Measurements from ENCODE around the gene IFITM10.

Gene IFITM10

GRCh38 chr11:1782031-1782590 is 31.7 kb upstream of the IFITM10 start:
- no peak overlapping the region for H3K4me3 ChIP-seq (ENCODE audit: low read length)
- no peaks in the 10 kb centered on the region for H3K9me3 ChIP-seq (ENCODE audit: low read length)
- H3K36me3 ChIP-seq (ENCODE audit: insufficient read depth, low read length): no peaks in the 10 kb centered on the region
- H2AFZ ChIP-seq (ENCODE audit: low read depth, low read length): no peak overlapping the region
- peaks cover 31% of the 10 kb centered on the region for H3K27me3 ChIP-seq (ENCODE audit: insufficient read depth, low read length)
- H3K4me1 ChIP-seq (ENCODE audit: insufficient read depth, low read length): no peaks in the 10 kb centered on the region

GRCh38 chr11:1781593-1781975 is 31.2 kb upstream of the IFITM10 start:
- H3K27me3 ChIP-seq (ENCODE audit: insufficient read depth, low read length): peaks cover 31% of the 10 kb centered on the region

GRCh38 chr11:1780700-1781592 is 30.6 kb upstream of the IFITM10 start:
- H3K4me3 ChIP-seq (ENCODE audit: low read length): no peak overlapping the region
- H3K9me3 ChIP-seq (ENCODE audit: low read length): no peaks in the 10 kb centered on the region

More at GRCh38 chr11:1781593-1781975, 31.2 kb upstream of the IFITM10 start:
- no peak overlapping the region for H3K4me3 ChIP-seq (ENCODE audit: low read length)
- H3K36me3 ChIP-seq (ENCODE audit: insufficient read depth, low read length): no peaks in the 10 kb centered on the region
- no peaks in the 10 kb centered on the region for H3K9me3 ChIP-seq (ENCODE audit: low read length)
- H2AFZ ChIP-seq (ENCODE audit: low read depth, low read length): no peak overlapping the region
- H3K4me1 ChIP-seq (ENCODE audit: insufficient read depth, low read length): no peaks in the 10 kb centered on the region

GRCh38 chr11:1779806-1780699 is 29.7 kb upstream of the IFITM10 start:
- Histone ChIP-seq H3K36me3 (ENCODE audit: insufficient read depth, low read length) (no peaks in the 10 kb centered on the region), H3K4me1 (ENCODE audit: insufficient read depth, low read length) (no peaks in the 10 kb centered on the region), H3K9me3 (ENCODE audit: low read length) (no peaks in the 10 kb centered on the region), H3K4me3 (ENCODE audit: low read length) (no peak overlapping the region), H2AFZ (ENCODE audit: low read depth, low read length) (no peak overlapping the region), H3K27me3 (ENCODE audit: insufficient read depth, low read length) (peaks cover 28% of the 10 kb centered on the region)

More at GRCh38 chr11:1780700-1781592, 30.6 kb upstream of the IFITM10 start:
- Histone ChIP-seq H3K4me1 (ENCODE audit: insufficient read depth, low read length) (no peaks in the 10 kb centered on the region), H2AFZ (ENCODE audit: low read depth, low read length) (no peak overlapping the region), H3K36me3 (ENCODE audit: insufficient read depth, low read length) (no peaks in the 10 kb centered on the region), H3K27me3 (ENCODE audit: insufficient read depth, low read length) (peaks cover 28% of the 10 kb centered on the region)

GRCh38 chr11:1779034-1779805 is 28.8 kb upstream of the IFITM10 start:
- H2AFZ ChIP-seq (ENCODE audit: low read depth, low read length): no peak overlapping the region
- no peaks in the 10 kb centered on the region for H3K9me3 ChIP-seq (ENCODE audit: low read length)
- H3K4me1 ChIP-seq (ENCODE audit: insufficient read depth, low read length): no peaks in the 10 kb centered on the region
- H3K4me3 ChIP-seq (ENCODE audit: low read length): no peak overlapping the region
- H3K27me3 ChIP-seq (ENCODE audit: insufficient read depth, low read length): peaks cover 25% of the 10 kb centered on the region
- no peaks in the 10 kb centered on the region for H3K36me3 ChIP-seq (ENCODE audit: insufficient read depth, low read length)

GRCh38 chr11:1778141-1778911 is 27.9 kb upstream of the IFITM10 start:
- Histone ChIP-seq H3K9me3 (ENCODE audit: low read length) (no peaks in the 10 kb centered on the region), H2AFZ (ENCODE audit: low read depth, low read length) (no peak overlapping the region), H3K4me3 (ENCODE audit: low read length) (no peak overlapping the region), H3K36me3 (ENCODE audit: insufficient read depth, low read length) (no peaks in the 10 kb centered on the region), H3K27me3 (ENCODE audit: insufficient read depth, low read length) (peaks cover 21% of the 10 kb centered on the region), H3K4me1 (ENCODE audit: insufficient read depth, low read length) (peaks cover 4% of the 10 kb centered on the region)

GRCh38 chr11:1777737-1778136 is 27.3 kb upstream of the IFITM10 start:
- Histone ChIP-seq H3K27me3 (ENCODE audit: insufficient read depth, low read length) (peaks cover 20% of the 10 kb centered on the region), H2AFZ (ENCODE audit: low read depth, low read length) (no peak overlapping the region)

GRCh38 chr11:1776944-1777715 is 26.7 kb upstream of the IFITM10 start:
- Histone ChIP-seq H3K36me3 (ENCODE audit: insufficient read depth, low read length) (no peaks in the 10 kb centered on the region), H3K4me1 (ENCODE audit: insufficient read depth, low read length) (peaks cover 14% of the 10 kb centered on the region), H3K27me3 (ENCODE audit: insufficient read depth, low read length) (peaks cover 16% of the 10 kb centered on the region), H3K9me3 (ENCODE audit: low read length) (no peaks in the 10 kb centered on the region), H3K4me3 (ENCODE audit: low read length) (no peak overlapping the region), H2AFZ (ENCODE audit: low read depth, low read length) (no peak overlapping the region)

More at GRCh38 chr11:1777737-1778136, 27.3 kb upstream of the IFITM10 start:
- H3K4me3 ChIP-seq (ENCODE audit: low read length): no peak overlapping the region
- peaks cover 9% of the 10 kb centered on the region for H3K4me1 ChIP-seq (ENCODE audit: insufficient read depth, low read length)
- H3K36me3 ChIP-seq (ENCODE audit: insufficient read depth, low read length): no peaks in the 10 kb centered on the region
- no peaks in the 10 kb centered on the region for H3K9me3 ChIP-seq (ENCODE audit: low read length)

- Histone ChIP-seq H3K4me3 (ENCODE audit: low read length) (no peak overlapping the region), H3K27me3 (ENCODE audit: insufficient read depth, low read length) (peaks cover 11% of the 10 kb centered on the region), H2AFZ (ENCODE audit: low read depth, low read length) (no peak overlapping the region), H3K9me3 (ENCODE audit: low read length) (no peaks in the 10 kb centered on the region), H3K4me1 (ENCODE audit: insufficient read depth, low read length) (peaks cover 14% of the 10 kb centered on the region), H3K36me3 (ENCODE audit: insufficient read depth, low read length) (no peaks in the 10 kb centered on the region)
Measured at GRCh38 chr11:1776331-1776851, 26.0 kb upstream of the IFITM10 start.

GRCh38 chr11:1774886-1775285 is 24.5 kb upstream of the IFITM10 start:
- Histone ChIP-seq H3K36me3 (ENCODE audit: insufficient read depth, low read length) (no peaks in the 10 kb centered on the region), H3K4me1 (ENCODE audit: insufficient read depth, low read length) (peaks cover 14% of the 10 kb centered on the region), H2AFZ (ENCODE audit: low read depth, low read length) (no peak overlapping the region), H3K4me3 (ENCODE audit: low read length) (no peak overlapping the region), H3K9me3 (ENCODE audit: low read length) (no peaks in the 10 kb centered on the region), H3K27me3 (ENCODE audit: insufficient read depth, low read length) (peaks cover 4% of the 10 kb centered on the region)

GRCh38 chr11:1773994-1774550 is 23.7 kb upstream of the IFITM10 start:
- no peaks in the 10 kb centered on the region for H3K36me3 ChIP-seq (ENCODE audit: insufficient read depth, low read length)
- H3K27me3 ChIP-seq (ENCODE audit: insufficient read depth, low read length): no peaks in the 10 kb centered on the region
- no peak overlapping the region for H2AFZ ChIP-seq (ENCODE audit: low read depth, low read length)
- H3K4me1 ChIP-seq (ENCODE audit: insufficient read depth, low read length): peaks cover 14% of the 10 kb centered on the region
- H3K9me3 ChIP-seq (ENCODE audit: low read length): no peaks in the 10 kb centered on the region
- no peak overlapping the region for H3K4me3 ChIP-seq (ENCODE audit: low read length)

All from neuron (in vitro differentiated cells).